Activated T-helper 1 cell treated with anti-CD3 and anti-CD28 coated beads, Interleukin-12 subunit alpha, Interleukin-12 subunit beta, Interleukin-2, Interleukin-4 antibody, amounts not matched to agents 30 ng/mL and 10 ng/mL and 1 ng/mL, durations not matched to agents 14 hours and 24 hours and 36 hours (primary cell): ENCODE results near the gene EYA2. TPM values are rescaled to one million over a fixed set of nuclear protein-coding genes. Genes with fewer than 3 reads are reported as not detected.
"Not testable (repeated sequence)": the region's sequence is repeated elsewhere in the genome, so short reads cannot be mapped to it uniquely, and the experiment has no call there.

ENCODE experiments used
- DNase-seq: peaks from one replicate; pipeline ENCODE4 v3.0.0; 2021; ENCODE audit warnings: low spot score
- H3K27ac Mint-ChIP-seq: one replicate; pipeline ENCODE4 v1.8.0; 2021; ENCODE audit warnings: mild to moderate bottlenecking, mixed read lengths
- H3K27me3 Mint-ChIP-seq: one replicate; pipeline ENCODE4 v1.8.0; 2022; ENCODE audit warnings: mild to moderate bottlenecking, moderate library complexity, mixed read lengths; ENCODE audit not compliant: insufficient read depth
- H3K36me3 Mint-ChIP-seq: one replicate; pipeline ENCODE4 v1.8.0; 2021; ENCODE audit warnings: low read depth, mixed read lengths
- H3K4me1 Mint-ChIP-seq: one replicate; pipeline ENCODE4 v1.8.0; 2021; ENCODE audit warnings: low read depth, mixed read lengths
- H3K4me3 Mint-ChIP-seq: one replicate; pipeline ENCODE4 v1.8.0; 2021; ENCODE audit warnings: mild to moderate bottlenecking, moderate library complexity, mixed read lengths
- H3K9me3 Mint-ChIP-seq: one replicate; pipeline ENCODE4 v1.8.0; 2021; ENCODE audit warnings: mixed read lengths
- intact Hi-C: fragments of 100-400 bp; cut with micrococcal nuclease; formaldehyde crosslinking; loops from one replicate; pipeline ENCODE4 v1.15.1; 2024
- total RNA-seq: library from RNA; stranded (reverse); gene quantifications from 2 replicates; pipeline ENCODE4 v1.2.3, GENCODE V29; 2022

EYA2 gene
- total RNA-seq, 1 donor from 2014 or later, result not detected

DNA sequence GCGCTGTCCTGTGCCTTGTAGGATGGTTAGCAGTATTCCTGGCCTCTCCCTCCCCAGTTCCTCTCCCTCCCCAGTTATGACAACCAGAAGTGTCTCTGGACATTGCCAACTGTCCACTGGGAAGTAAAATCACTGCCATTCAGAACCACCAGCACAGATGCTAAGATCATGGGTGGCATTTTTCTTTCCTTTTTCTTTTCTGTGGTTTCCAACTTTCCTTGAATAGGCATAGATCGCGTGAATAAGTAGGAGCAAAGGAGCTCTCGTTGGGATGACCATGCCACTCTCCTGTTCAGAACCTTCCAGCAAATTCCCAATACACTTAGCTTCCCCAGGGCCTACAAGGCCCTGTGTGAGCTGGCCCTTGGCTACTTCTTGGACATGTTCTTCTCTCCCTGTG is 59.0 kb downstream of the EYA2 start:
- Mint-ChIP-seq H3K9me3 (peaks cover 10% of the 10 kb centered on the region), H3K27me3 (peaks cover 6% of the 10 kb centered on the region), H3K4me3 (no peak overlapping the region), H3K4me1 (no peaks in the 10 kb centered on the region), H3K27ac (no peak overlapping the region), H3K36me3 (no peaks in the 10 kb centered on the region)
- DNase-seq, result no peak
- intact Hi-C loops, result no loop called here

GRCh38 chr20:46954490-46955038 is 59.9 kb downstream of the EYA2 start:
- H3K4me3 Mint-ChIP-seq, result no peak overlapping the region
- H3K4me1 Mint-ChIP-seq, result no peaks in the 10 kb centered on the region
- no peak overlapping the region for H3K27ac Mint-ChIP-seq

GRCh38 chr20:46955601-46956556 is 61.2 kb downstream of the EYA2 start:
- Mint-ChIP-seq H3K27ac (no peak overlapping the region), H3K27me3 (peaks cover 5% of the 10 kb centered on the region), H3K4me1 (no peaks in the 10 kb centered on the region), H3K9me3 (peaks cover 10% of the 10 kb centered on the region), H3K36me3 (no peaks in the 10 kb centered on the region), H3K4me3 (no peak overlapping the region)
- intact Hi-C loops, result no loop called here
- DNase-seq, result no peak

More at GRCh38 chr20:46954490-46955038, 59.9 kb downstream of the EYA2 start:
- no peak for DNase-seq
- no peaks in the 10 kb centered on the region for H3K36me3 Mint-ChIP-seq
- H3K27me3 Mint-ChIP-seq, result peaks cover 6% of the 10 kb centered on the region
- peaks cover 10% of the 10 kb centered on the region for H3K9me3 Mint-ChIP-seq
- intact Hi-C loops, result no loop called here

GRCh38 chr20:46959081-46959692 is 64.5 kb downstream of the EYA2 start:
- Mint-ChIP-seq H3K4me1 (no peaks in the 10 kb centered on the region), H3K36me3 (no peaks in the 10 kb centered on the region), H3K9me3 (peaks cover 10% of the 10 kb centered on the region), H3K27ac (no peak overlapping the region), H3K4me3 (no peak overlapping the region), H3K27me3 (peaks cover 5% of the 10 kb centered on the region)
- intact Hi-C loops, result no loop called here
- no peak for DNase-seq

DNA sequence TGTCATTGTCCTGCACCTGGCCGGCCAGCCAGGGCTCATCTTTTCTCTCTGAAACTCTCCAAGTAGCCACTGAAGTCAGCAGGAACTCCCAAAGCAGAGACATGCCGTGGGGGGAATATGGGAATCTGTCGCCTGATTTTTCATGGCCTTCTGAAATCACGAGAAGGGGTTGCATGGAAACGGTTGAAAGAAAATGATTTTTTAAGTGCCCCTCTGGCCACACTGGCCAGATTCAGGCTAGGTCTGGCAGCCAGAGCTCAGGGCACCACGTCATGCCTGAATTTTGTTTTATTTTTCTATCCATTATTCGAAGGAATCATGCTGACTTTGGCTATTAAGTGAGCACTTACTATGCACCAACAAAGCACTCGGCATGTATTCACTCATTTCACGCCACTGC is 65.2 kb downstream of the EYA2 start:
- intact Hi-C loops, result no loop called here
- H3K9me3 Mint-ChIP-seq, result peaks cover 10% of the 10 kb centered on the region
- H3K27me3 Mint-ChIP-seq, result peaks cover 5% of the 10 kb centered on the region
- H3K4me3 Mint-ChIP-seq, result no peak overlapping the region
- no peaks in the 10 kb centered on the region for H3K36me3 Mint-ChIP-seq
- H3K4me1 Mint-ChIP-seq, result no peaks in the 10 kb centered on the region
- DNase-seq, result no peak
- no peak overlapping the region for H3K27ac Mint-ChIP-seq

- Mint-ChIP-seq H3K9me3 (peaks cover 10% of the 10 kb centered on the region), H3K27ac (no peak overlapping the region), H3K4me1 (no peaks in the 10 kb centered on the region), H3K36me3 (no peaks in the 10 kb centered on the region), H3K4me3 (no peak overlapping the region), H3K27me3 (peaks cover 5% of the 10 kb centered on the region)
- no peak for DNase-seq
- intact Hi-C loops, result no loop called here
These were observed 65.9 kb downstream of the EYA2 start for GRCh38 chr20:46960536-46960935.

DNA sequence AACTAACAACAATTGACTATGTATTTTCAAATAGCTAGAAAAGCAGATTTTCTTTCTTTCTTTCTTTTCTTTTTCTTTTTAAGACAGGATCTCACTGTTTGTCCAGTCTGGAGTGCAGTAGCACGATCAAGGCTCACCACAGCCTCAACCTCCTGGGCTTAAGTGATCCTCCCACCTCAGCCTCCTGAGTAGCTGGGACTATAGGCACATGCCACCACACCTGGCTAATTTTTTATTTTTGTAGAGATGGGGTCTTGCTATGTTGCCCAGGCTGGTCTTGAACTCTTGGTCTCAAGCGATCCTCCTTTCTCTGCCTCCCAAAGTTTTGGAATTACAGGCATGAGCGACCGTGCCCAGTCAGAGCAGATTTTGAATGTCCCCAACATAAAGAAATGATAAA is 67.3 kb downstream of the EYA2 start:
- H3K4me1 Mint-ChIP-seq, H3K36me3 Mint-ChIP-seq, H3K27me3 Mint-ChIP-seq, H3K4me3 Mint-ChIP-seq, H3K9me3 Mint-ChIP-seq, H3K27ac Mint-ChIP-seq, intact Hi-C loops, DNase-seq: not testable (repeated sequence)

DNA sequence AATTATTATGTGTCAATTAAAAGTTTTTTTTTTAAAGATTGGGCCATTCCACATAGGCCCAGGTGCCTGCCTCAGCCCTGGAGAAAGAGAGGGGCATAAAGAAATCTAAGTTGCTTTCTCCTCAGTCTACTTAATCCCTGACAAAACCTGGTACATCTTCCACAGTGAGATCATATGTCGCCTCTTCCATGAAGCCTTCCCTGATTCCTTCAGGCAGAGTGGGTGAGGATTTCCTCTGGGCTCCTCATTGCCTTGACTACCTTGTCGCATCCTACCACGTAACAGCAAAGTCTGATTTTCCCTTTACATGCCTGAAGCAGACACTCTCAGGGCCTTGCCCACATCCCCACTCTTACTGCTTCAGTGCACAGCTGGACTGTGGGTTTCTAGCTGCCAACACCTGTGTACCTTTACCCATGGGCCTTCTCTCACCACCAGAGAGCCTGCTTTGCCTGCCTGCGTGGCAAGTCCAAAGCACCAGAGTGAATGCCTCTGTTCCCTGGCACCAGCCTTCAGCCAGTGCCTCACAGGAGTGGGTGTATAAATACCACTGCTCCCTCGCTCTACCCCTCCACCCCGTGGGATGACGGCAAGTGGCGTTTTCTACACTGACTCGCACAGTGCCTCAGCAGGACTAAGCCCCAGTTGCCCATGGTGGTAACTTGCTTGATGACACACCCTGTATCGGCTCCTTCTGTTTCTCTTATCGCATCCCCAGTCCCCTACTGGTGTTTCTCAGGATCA is 68.0 kb downstream of the EYA2 start:
- DNase-seq, result no peak
- Mint-ChIP-seq H3K27me3 (peaks cover 4% of the 10 kb centered on the region), H3K36me3 (no peaks in the 10 kb centered on the region), H3K9me3 (no peaks in the 10 kb centered on the region), H3K4me1 (no peaks in the 10 kb centered on the region), H3K4me3 (no peak overlapping the region), H3K27ac (no peak overlapping the region)
- intact Hi-C loops, result no loop called here

DNA sequence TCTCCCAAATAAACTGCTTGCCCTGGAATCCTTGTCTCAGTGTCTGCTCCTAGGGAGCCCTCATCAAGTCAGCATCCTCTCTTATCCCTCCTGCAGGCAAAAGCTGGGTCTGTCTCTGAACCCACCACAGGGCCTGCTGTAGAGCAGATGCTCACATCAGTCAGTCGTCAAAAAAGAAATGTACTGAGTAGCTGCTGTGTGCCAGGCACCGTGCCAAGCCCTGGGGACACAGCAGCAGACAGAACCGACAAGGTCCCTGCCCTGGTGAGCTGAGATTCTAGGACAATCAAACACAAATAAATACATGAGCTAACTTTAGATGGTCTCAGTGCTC is 68.5 kb downstream of the EYA2 start:
- Mint-ChIP-seq H3K9me3 (no peaks in the 10 kb centered on the region), H3K27ac (no peak overlapping the region), H3K4me1 (no peaks in the 10 kb centered on the region), H3K27me3 (peaks cover 4% of the 10 kb centered on the region), H3K36me3 (no peaks in the 10 kb centered on the region), H3K4me3 (no peak overlapping the region)
- intact Hi-C loops, result no loop called here
- no peak for DNase-seq

DNA sequence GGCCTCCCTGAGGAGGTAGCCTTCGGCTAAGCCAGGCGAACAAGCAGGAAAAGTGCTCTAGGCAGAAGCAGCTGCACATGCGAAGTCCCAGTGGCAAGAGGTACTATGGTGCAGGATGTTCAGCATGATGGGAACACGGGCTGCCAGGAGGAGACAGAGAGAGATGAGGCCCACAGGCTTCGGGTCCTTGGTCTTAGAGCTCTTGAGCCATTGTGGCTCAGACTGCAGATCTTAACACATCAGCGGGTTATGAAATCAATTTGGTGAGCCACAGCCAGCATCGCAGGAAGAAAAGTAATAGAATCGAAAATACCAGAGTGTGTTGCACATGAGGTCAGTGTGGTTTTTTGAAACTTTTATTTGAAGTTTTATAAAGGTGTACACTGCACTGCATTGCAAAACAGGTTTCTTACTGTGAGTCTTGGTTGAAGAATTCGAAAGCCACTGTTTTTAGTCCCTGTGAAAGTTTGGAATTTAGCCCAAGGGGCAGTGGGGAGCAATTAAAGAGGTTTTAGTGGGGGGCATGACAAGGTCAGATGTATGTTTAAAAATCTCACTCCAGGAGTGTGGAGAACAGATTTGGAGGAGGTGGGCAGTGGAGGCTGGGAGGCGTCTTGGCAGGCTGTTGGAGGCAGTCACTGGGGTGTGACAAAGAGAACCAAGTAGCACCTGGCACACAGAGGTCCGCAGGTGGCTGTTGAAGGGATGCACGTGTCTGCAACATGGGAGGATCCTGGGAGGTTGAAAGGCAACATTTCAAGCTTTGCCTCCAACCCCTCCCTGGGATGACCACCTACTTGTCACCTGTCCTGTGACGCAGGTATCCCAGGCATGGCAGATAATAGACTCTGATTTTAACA is 69.3 kb downstream of the EYA2 start:
- Mint-ChIP-seq H3K9me3 (no peaks in the 10 kb centered on the region), H3K27me3 (peaks cover 4% of the 10 kb centered on the region), H3K36me3 (no peaks in the 10 kb centered on the region), H3K4me3 (no peak overlapping the region), H3K4me1 (no peaks in the 10 kb centered on the region), H3K27ac (no peak overlapping the region)
- intact Hi-C loops, result no loop called here
- DNase-seq, result no peak

DNA sequence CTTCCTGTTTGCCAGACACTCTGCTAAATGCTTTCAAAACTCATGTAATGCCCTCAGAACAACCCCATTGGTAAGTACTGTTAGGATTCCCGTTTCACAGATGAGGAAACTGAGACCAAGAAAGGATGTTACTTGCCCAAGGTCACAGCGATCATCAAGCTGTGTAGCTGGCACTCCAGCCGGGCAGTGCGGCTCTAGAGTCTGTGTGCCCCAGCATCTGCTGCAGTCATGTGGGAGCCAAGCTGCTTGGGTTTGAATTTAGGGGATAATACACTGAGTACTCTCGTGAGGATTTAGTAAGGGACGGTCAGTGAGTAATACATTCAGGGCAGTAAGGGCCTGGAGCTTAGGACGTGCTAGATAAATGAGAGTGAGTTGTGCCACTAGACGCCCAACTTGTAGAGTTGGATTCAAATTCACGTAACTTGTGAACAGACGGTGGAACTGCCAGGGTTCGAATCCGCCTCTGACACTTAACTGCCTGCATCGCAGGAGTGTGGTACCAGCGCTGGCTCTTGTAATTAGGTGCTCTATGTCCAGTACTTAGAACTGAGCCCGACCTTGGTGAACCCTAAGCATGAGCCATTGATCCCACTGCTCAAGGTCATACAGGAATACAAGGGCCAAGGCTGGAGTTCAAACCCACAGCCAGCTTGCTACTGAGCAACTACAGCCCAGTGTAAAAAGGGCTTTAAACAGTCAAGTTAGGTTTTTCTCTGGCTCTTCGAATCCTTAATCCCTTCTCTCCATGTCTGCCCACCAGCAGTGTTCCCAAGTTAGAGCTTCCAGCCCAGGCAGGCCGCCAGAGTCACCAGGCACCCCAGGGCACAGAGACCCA is 70.2 kb downstream of the EYA2 start:
- Mint-ChIP-seq H3K27me3 (peaks cover 4% of the 10 kb centered on the region), H3K4me1 (no peaks in the 10 kb centered on the region), H3K27ac (peak overlapping the region; percentile 5), H3K36me3 (no peaks in the 10 kb centered on the region), H3K4me3 (no peak overlapping the region), H3K9me3 (no peaks in the 10 kb centered on the region)
- intact Hi-C loops, result no loop called here
- DNase-seq, result no peak
